ENCODE results near the gene C16orf95. TPM values are rescaled to one million over a fixed set of nuclear protein-coding genes. Genes with fewer than 3 reads are reported as not detected.
A peak's percentile ranks its signal among the peaks of the same experiment; 100 is the strongest.

The C16orf95 gene
- total and polyA plus RNA-seq, 8 donors: 1.1 to 4.7 (median 2.9) TPM

DNA sequence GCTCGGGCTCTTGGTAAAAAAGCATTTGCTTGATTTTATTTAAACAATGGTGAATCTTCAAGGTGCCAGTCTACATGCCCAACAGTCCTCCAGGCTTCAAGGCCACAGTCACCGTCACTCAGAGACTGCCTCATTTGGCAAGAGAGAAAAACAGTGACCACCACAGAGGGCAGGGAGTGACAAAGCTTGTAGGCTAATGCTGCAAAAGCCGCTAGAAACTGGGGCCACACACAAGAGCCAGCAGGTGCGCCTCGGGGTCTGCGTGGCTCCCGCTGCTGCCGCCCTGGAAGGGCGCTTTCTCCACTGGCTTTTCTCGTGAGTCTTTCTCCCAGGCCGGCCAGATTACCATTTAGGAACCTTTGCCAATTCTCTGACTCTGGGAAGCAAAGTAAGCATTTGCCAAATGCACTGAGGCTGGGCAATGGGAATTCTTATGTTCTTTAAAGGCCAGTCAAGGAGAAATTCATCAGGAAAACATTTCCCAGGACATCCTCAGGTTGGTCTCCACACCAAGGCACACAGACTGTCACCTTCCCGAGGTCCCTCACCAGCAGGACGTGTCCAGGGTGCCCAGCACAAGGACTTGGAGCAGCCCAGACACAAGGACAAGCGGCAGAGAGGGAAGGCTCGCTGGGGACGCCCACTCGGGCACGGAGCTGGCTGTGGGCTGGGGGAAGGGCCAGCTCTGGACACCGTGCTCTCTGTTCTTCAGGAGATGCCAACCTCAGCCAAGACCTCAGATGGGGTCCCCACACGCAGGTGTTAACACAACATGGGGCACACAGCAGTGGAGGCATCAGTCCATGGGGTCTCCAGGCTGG is 12.5 kb upstream of the C16orf95 start:
- intact Hi-C loops (cut with DNase I): loop anchor here in 1 of 3 donors (10.0 kb wide), 1 partner anchor 55 kb away; the partner anchor contains the start of gene FBXO31
- ATAC-seq (no peak), DNase-seq (peak in 2 of 6 donors; percentile 14 to 50), FAIRE-seq (no peak)
- Histone ChIP-seq H3K9me3 (no peaks in the 10 kb centered on the region), H3K4me1 (no peaks in the 10 kb centered on the region), H3K27me3 (no peaks in the 10 kb centered on the region), H3K4me3 (no peak overlapping the region), H3K27ac (no peak overlapping the region), H3K36me3 (peaks cover 0 to 40% (median 15%) of the 10 kb centered on the region in 3 donors)
- no peak for TF ChIP-seq CTCF (IDR thresholded peaks at IDR 0.05)
- WGBS, 2 donors: 89 to 90% methylated on average over 20 of the region's 20 CpGs

DNA sequence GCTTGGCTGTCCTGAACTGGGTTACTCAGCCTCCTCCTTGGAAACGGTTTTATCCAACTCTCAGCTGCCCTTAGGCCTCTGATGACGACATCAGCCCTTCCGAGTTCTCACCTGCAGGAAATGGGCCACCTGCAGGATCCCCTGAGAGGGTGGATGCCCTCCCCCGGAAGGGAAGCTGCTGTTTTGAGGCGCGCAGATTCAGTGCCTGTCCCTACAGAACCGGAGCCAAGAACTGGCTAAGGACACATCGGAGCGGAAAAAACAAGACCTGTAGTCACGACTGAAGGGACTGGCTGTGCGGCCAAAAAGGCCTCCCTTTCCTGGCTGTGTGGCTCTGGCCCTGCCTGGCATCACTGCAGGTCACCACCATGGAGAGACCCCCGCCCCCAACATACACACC is 11.7 kb upstream of the C16orf95 start:
- Histone ChIP-seq H3K4me1 (no peaks in the 10 kb centered on the region), H3K9me3 (no peaks in the 10 kb centered on the region), H3K27me3 (no peaks in the 10 kb centered on the region), H3K36me3 (peaks cover 0 to 32% (median 8%) of the 10 kb centered on the region in 3 donors), H3K27ac (no peak overlapping the region), H3K4me3 (no peak overlapping the region)
- intact Hi-C loops (cut with DNase I): loop anchor here in 1 of 3 donors (10.0 kb wide), 1 partner anchor 56 kb away; the partner anchor contains the start of gene FBXO31
- DNase-seq: peak in 2 of 6 donors; percentile 11 to 26
- no peak for TF ChIP-seq CTCF (IDR thresholded peaks at IDR 0.05)
- 76 to 84% methylated on average over 12 of the region's 12 CpGs for WGBS, 2 donors
- no peak for FAIRE-seq
- ATAC-seq: no peak

DNA sequence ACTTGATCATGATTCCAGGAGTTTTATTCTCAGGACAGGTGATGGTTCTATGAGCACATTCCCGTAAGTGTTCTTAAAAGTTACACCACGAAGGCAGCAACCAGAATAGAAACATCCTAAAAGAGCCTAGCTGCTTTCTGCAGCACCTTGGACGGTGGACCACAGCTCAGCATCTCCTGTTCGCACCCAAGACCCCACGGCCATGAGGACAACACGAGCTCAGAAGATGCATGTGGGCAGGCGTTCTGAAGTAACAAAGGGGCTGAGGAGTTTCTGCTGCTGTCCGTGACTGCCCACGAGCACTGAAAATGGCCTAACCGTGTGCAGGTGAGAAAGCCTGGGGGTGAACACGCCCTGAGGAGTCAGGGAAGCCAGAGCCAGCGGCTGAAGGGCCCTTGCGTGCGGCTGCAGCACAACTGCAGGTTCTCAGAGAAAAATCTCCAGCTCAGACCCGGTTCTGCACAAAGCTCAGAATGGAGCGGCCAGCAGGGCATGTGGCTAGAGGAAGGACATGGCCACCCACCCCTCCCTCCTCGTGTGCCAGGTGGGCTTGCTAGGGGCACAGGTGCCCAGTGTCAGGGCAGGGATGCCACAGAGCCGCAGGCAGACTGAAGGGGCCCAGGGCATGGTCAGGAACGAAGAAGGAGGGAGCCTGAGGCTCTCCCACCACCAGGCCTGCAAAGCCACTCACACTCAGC is 10.8 kb upstream of the C16orf95 start:
- DNase-seq (peak in 2 of 6 donors; percentile 19 to 39), ATAC-seq (no peak), FAIRE-seq (no peak)
- Histone ChIP-seq H3K4me1 (no peaks in the 10 kb centered on the region), H3K9me3 (no peaks in the 10 kb centered on the region), H3K27ac (no peak overlapping the region), H3K4me3 (no peak overlapping the region), H3K36me3 (peaks cover 0 to 23% (median 4%) of the 10 kb centered on the region in 3 donors), H3K27me3 (no peaks in the 10 kb centered on the region)
- TF ChIP-seq CTCF (IDR thresholded peaks at IDR 0.05): no peak
- WGBS, 2 donors: 86 to 87% methylated on average over 19 of the region's 19 CpGs
- intact Hi-C loops (cut with DNase I): loop anchor here in 1 of 3 donors (10.0 kb wide), 1 partner anchor 57 kb away; the partner anchor contains the start of gene FBXO31

DNA sequence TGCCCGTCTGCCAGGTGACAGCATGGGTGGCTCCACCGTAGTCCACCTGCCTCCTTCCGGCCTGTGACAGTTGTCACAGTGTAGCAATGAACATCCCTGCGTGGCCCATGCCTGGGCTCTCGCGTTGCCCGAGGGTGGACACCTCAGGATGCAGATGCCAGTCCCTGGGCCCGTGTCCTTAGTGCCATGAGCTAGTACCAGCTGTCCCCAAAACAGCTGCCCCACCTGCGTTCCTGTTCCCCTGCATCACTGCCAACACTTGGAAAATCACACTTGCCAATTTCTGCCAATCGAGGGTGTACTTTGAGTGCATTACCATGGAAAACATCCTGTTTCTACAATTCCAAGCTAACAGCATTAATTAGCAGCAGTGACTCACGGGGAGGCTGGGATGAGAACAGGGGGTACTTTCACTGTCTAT is 9.0 kb upstream of the C16orf95 start:
- WGBS, 2 donors: 68 to 76% methylated on average over 11 of the region's 11 CpGs
- Histone ChIP-seq H3K27me3 (no peaks in the 10 kb centered on the region), H3K36me3 (peaks cover 0 to 20% (median 4%) of the 10 kb centered on the region in 3 donors), H3K9me3 (no peaks in the 10 kb centered on the region), H3K27ac (no peak overlapping the region), H3K4me3 (no peak overlapping the region), H3K4me1 (no peaks in the 10 kb centered on the region)
- DNase-seq (peak in 1 of 6 donors; percentile 26), ATAC-seq (peak in 1 of 4 donors; percentile 17), FAIRE-seq (no peak)
- intact Hi-C loops (cut with DNase I): loop anchor here in 1 of 3 donors (10.0 kb wide), 1 partner anchor 59 kb away; the partner anchor contains the start of gene FBXO31
- TF ChIP-seq CTCF (IDR thresholded peaks at IDR 0.05): no peak

Measured in pancreas (tissue), 10 donors.